NCI-H82 (cell line): ENCODE data around the gene BDKRB1.

ENCODE experiments used
- DNase-seq: peaks from one replicate; lab custom pipeline; 2025; lab: John Stamatoyannopoulos, UW

Gene BDKRB1

DNA sequence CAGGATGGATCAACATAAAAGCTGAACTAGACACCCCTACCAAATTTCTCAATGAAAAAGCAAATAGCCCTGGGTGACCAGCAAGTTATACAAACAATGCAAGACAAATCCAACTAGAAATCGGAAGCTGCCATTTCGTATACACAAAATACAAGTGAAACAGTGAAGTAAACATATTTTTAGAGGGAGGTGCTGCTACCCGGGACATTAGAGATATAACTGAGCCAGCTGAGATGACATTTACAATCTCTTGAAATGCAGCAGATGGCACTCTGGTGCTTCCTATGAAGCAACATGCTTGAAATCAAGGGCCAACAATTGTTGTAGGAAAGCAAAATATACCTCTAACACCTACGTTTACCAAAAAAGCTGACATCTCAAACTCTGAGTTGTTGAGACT, 25.5 kb downstream of the BDKRB1 start:
- peak; percentile 5 for DNase-seq

DNA sequence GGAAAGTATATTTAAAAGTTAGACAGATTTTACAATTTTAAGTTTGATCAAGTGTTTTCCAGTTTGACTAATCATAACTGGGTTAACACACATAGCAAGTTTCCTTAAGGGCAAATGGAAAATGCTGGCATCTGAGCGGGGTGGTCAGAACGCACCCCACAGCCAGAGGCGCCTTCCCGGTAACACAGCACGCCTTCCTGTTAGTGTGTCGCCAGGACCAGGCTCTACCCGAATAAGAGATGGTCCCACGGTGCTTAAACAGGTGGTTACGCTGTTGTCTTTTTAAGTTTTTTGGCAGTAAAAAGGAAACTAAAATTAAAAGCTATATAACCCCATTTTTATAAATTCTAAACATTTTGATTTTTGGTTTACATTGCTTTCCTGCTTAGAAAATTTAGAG, 28.0 kb downstream of the BDKRB1 start:
- DNase-seq, result no peak

DNA sequence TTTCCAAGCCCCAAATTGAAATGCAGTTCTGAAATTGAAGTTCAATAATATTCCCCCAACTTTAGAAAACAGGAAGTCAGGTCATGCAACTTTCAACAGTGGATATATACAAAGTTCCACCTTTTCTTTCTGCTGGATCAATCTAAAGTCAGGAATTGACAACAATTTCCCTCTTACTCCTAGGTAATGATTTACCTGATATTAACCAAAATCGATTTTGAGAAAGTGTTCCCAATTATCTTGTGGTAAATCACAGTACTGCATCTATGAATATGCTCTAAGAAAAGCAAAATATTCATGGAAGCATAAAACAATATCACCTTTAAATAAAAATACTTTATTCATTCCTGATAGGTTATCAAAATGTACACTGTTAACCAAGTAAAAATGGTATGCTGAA, 28.4 kb downstream of the BDKRB1 start:
- no peak for DNase-seq

DNA sequence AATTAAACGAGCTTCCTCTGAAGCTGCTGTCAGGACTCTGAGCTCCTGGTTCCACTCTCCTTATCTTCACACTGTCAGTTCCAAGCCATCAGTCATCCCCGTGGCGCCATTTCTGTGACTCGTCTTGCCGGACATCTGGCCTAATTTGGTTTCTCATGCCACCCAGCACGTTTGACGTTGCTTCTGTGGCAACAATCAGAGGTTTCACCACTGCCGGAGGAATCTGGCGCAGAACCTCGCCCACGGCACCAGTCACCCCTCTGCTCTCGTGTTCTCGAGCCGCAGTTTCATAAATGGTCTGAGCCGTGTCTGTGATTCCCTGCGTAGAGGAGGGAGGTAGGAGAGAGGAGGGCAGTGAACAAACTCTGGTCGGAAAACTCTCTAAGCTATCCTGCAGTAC, 29.7 kb downstream of the BDKRB1 start:
- no peak for DNase-seq

DNA sequence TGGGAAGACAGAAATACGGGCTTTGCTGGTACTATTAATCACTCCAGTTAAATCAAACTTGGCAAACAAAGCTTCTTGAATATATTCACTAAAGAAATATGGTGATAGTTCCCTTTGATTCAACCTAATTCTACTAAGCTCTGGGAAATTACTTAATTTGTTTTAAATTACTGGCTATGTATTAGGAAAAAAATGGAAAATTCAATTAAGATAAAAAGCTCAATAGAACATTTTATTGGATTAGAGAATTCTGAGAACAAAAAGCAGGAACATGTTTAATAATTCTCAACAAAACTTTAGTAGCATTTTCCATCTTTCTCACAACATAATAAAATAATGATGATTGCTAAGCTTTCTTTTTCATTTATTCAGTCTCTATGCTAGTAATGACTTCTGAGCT, 30.2 kb downstream of the BDKRB1 start:
- no peak for DNase-seq

DNA sequence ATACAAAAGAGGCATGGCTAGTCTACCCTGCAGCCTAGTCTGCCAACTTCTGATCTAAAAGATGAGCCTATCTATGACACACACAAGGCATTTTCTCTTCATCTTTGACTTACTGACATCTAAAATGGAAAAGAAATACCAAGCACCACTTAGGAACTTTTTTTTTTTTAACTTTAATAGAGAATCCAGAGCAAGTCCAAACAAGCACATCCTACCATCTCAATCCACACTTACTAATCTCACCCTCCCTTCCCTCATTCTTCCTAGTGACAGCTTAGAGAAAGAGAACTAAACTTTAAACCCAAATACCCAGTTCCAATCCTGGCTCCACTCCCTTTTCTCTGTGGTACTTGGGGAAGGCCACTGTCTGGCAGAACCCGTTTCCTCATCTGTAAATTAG, 31.8 kb downstream of the BDKRB1 start:
- no peak for DNase-seq

DNA sequence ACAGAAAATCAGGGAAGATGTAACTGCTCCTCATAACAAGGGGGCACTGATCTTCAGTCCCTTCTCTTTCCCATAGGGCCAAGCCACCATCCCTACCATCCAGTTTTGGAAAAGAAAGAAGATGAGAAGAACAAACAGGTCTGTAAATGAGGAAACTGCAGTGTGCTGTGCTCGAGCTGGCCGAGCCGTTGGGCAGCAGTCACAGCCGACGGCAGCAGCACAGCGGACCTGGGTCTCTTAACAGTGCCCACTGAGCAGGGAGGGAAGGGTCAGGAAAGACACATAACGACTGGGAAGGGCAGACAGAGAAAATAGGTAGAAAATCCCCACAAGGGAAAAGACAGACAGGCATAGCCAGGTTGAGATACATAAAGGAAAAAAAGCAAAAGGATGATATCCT, 38.2 kb downstream of the BDKRB1 start:
- no peak for DNase-seq

DNA sequence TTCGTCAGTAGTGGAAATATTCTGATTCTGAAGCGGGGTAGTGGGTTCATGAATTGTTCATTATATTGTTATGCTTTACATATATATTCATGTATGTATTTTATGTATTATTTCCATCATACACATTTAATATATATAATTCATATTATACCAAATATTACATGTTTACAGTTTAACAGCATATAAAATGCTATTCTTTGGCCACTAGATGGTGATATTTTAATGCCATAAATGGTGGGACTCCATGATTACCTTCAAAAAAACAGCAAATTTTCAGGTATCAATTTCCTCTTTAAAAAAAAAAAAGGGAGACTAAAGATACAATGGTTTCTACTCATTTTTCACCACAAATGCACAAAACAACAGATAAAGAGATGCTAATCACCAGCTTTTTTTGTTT, 41.0 kb downstream of the BDKRB1 start:
- no peak for DNase-seq

DNA sequence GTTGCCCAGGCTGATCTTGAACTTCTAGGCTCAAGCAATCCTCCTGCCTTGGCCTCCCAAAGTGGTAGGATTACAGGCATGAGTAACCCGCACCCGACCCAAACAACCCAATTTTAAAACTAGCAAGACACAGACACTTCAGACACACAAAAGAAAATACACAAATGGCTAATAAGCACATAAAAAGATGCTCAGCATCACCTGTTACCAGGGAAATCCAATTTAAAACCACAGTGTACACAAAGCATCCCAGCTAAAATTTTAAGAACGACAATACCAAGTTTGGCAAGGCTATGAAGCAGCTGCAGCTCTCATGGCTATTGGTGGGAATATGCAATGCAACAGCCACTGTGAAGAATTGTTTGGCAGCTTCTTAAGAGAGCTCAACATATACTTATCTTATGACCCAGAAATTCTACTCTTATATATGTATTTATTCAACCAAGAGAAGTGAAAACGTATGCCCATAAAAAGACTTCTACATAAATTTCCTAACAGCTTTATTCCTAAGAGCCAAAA, 42.0 kb downstream of the BDKRB1 start:
- DNase-seq, result no peak

DNA sequence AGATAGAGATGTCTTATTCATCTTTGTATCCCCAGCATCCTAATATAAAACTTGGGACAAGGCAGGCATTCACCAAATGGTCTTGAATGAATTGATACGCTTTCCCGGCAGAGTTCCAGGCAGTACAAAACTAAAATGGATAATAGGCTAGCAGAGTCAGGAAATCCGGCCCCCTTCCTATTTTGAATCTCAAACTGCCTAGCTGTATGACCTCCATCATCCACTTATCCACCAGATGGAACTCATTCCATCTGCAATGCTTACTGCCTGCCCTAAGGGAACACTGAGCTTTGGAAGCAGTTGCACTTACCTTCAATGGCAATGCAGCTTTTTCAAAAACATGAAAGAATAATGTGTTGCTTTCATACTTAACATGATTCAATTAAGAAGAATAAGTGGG, 43.4 kb downstream of the BDKRB1 start:
- peak; percentile 28 for DNase-seq

DNA sequence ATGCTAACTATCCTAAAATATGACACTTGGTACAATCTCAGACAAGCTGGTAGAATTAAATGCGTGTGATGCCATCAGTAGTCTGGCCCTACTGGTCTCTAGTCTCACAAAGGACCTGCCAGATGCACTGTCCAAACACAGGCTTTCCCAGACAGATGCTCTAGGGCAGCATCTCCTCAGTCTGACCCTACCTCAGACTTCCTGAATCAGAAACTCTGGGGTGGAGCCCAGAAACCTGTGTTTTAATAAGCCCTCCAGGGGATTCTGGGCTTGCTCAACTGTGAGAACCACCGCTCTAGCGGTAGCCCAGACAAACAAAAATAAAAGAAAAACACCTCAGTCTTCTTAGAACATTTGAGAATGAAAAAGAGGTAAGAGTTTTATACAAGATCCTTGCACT, 48.0 kb downstream of the BDKRB1 start:
- no peak for DNase-seq

DNA sequence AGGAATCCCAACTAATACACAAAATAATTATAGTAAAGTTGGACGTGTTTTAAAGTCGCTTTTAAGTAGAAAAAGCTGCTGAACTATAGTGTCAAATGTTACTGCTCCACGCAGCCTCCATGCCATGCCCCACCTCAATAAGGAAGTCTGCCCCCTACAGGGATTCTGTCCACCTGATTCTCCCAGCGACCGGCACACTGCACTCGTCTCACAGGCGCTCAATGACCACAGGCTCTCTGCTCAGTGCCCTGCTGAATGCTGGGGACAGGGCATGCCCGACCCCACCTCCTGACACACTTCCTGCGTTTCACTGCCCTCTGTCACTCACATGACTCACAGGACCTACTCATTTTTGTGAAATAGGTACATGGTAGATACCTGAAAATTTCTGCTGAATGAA, 48.9 kb downstream of the BDKRB1 start:
- DNase-seq, result peak; percentile 21

DNA sequence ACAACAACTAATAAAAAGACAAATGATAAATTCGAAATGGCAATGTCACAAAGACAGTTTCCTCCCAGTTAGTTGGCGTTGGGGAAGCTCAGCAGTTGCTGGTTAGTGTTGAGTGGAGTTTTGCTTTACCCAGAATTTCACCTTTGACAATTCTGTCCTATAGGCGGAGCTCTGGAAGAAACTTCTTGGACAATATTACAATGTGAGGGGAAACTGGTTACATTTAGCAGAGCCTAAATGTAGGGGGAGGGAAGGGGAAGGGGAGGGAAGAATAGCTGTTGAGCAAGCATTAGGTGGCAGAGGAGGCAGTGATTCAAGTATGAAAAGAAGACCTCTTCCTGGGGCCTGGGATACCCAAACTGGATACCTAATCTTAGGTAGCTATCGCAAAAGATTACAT, 51.4 kb downstream of the BDKRB1 start:
- DNase-seq, result no peak

DNA sequence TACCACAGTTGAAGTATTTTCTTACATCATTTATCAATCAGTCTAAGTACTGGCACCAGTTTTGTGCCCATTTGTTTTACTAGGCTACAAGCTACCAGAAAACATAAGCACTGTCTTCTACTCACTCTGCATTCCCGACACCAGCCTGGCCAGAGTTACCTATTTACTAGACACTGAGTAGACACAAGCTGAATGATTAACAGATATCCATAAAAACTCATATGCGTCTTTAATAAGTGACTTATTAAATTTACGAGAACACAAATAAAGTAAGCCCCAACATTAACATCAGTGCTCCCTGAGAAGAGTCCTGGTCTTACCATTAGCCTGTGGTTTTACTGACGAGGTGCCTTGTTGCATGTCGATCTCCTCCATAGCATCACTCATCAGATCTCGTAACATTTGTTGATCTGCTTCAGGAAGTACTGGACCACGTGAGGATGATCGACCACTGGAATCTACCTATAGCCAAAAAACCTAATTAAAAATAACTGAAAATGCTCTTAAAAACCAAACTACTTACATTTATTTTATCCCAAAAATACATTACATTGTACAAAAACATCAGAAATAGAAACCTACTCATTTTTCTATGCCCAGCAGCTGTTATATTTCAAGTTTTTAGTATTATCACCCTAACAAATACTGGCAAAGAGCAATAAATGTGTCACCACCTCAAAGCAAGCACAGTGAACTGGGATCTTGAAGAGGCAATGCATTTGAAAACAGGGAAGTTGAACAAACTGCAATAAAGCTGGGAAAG, 53.3 kb downstream of the BDKRB1 start:
- DNase-seq, result no peak

DNA sequence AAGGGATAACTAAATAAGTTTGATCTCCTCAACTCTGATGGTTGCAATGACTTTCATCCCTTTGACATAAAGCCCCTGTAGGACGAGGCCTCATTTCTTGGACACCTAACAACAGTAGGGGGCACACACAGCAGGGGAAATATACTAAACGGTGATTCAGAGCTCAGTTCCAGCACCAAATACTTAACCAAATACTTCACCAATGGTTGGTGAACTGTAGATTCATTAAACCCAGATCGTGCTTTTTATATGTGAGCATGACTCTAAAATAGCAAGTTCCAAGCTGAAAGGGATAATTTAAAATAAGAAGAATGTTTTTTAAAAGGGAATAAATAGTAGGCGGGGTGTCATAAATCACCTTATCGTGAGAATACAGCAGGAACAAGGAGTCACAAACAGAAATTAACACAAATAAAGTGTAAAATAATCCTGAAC, 53.9 kb downstream of the BDKRB1 start:
- DNase-seq, result no peak

DNA sequence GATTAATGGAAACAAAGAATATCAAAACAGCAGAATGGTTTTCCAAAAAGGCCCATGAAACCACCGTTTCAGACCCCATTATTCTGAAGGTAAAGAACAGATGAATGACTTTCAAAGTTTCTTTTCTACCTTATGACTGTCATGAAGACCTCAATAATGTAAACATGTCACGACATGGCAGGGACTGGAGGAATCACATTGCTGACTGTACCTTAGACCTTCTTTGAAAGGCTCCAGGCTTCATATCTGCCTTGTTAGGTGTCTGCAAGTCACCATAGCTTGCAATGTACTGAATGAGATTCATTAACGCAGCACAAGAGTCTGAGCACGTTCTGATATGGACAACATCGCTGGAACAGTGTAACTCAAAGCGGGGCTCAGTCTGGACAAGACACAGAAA, 54.9 kb downstream of the BDKRB1 start:
- no peak for DNase-seq
